ENCODE results near the gene OSBPL5.

- TF ChIP-seq CTCF (conservative IDR thresholded peaks at IDR 0.05 in 1 of 2, IDR thresholded peaks at IDR 0.05 in 1 of 2; ENCODE audit: low read depth in 1 of 2, low read length in 2 of 2) (no peak), EZH2 (IDR thresholded peaks at IDR 0.05; ENCODE audit: low read length, missing control alignments) (no peak)
These were observed 18.4 kb upstream of the OSBPL5 start for GRCh38 chr11:3183523-3183922.
